WTC11 (cell line): ENCODE results near the gene CHL1. TPM values are rescaled to one million over a fixed set of nuclear protein-coding genes. Genes with fewer than 3 reads are reported as not detected.

ENCODE experiments used
- ATAC-seq: fragments of 200-7000 bp; cut with Tn5 transposase; 2 replicates; pipeline ENCODE4 v1.10.0; 2021; ENCODE audit warnings: mild to moderate bottlenecking, moderate library complexity
- CTCF ChIA-PET: fragments of 300-600 bp; sonication (Branson Sonifier 250); formaldehyde crosslinking; loops from one replicate; lab custom pipeline; 2021; ENCODE audit warnings: antibody characterized with exemption; lab: Charles Lee
- POLR2A ChIA-PET: fragments of 350-600 bp; sonication (Branson Sonifier 250); formaldehyde crosslinking; loops from one replicate; lab custom pipeline; 2021; ENCODE audit warnings: antibody characterized with exemption; lab: Charles Lee
- DNase-seq: peaks from one replicate; pipeline ENCODE4 v3.0.0; 2021; ENCODE audit warnings: low spot score
- H3K27ac Mint-ChIP-seq: 2 replicates; pipeline ENCODE4 v1.8.0; 2021; ENCODE audit warnings: mixed read lengths
- H3K27me3 Mint-ChIP-seq: 2 replicates; pipeline ENCODE4 v1.8.0; 2021; ENCODE audit warnings: low read depth, mild to moderate bottlenecking, moderate library complexity, mixed read lengths
- H3K36me3 Mint-ChIP-seq: 2 replicates; pipeline ENCODE4 v1.8.0; 2021; ENCODE audit warnings: mixed read lengths
- H3K4me1 Mint-ChIP-seq: 2 replicates; pipeline ENCODE4 v1.8.0; 2022; ENCODE audit warnings: mixed read lengths
- H3K4me3 Mint-ChIP-seq: 2 replicates; pipeline ENCODE4 v1.8.0; 2021; ENCODE audit warnings: mild to moderate bottlenecking, moderate library complexity, mixed read lengths
- H3K9me3 Mint-ChIP-seq: 2 replicates; pipeline ENCODE4 v1.8.0; 2021; ENCODE audit warnings: mixed read lengths
- ARID4B ChIP-seq: sonication (generic); formaldehyde crosslinking; IDR thresholded peaks from 2 replicates; pipeline ENCODE4 v1.8.0; 2023; ENCODE audit warnings: missing genetic modification reagents, mild to moderate bottlenecking, borderline replicate concordance
- CDX4 ChIP-seq: fragments of 250-450 bp; sonication (Bioruptor Pico); IDR thresholded peaks from 2 replicates; pipeline ENCODE4 v1.9.0; 2021; ENCODE audit warnings: moderate library complexity, mild to moderate bottlenecking, inconsistent platforms, borderline replicate concordance
- E2F1 ChIP-seq: sonication (generic); formaldehyde crosslinking; IDR thresholded peaks from 2 replicates; pipeline ENCODE4 v1.8.0; 2022; ENCODE audit warnings: mild to moderate bottlenecking, missing genetic modification reagents
- E2F4 ChIP-seq: sonication (generic); formaldehyde crosslinking; IDR thresholded peaks from 2 replicates; pipeline ENCODE4 v1.8.1; 2022; ENCODE audit warnings: low read depth, mild to moderate bottlenecking, moderate library complexity, missing genetic modification reagents, borderline replicate concordance
- ERG ChIP-seq: fragments of 250-450 bp; sonication (Bioruptor Pico); IDR thresholded peaks from 2 replicates; pipeline ENCODE4 v1.8.0; 2021; ENCODE audit warnings: mild to moderate bottlenecking
- ETV6 ChIP-seq: sonication (generic); formaldehyde crosslinking; IDR thresholded peaks from 2 replicates; pipeline ENCODE4 v1.8.1; 2022; ENCODE audit warnings: mild to moderate bottlenecking, missing genetic modification reagents
- FOXP1 ChIP-seq: sonication (generic); formaldehyde crosslinking; IDR thresholded peaks from 2 replicates; pipeline ENCODE4 v1.8.0; 2022; ENCODE audit warnings: missing genetic modification reagents, mild to moderate bottlenecking, moderate library complexity, borderline replicate concordance
- IRF1 ChIP-seq: sonication (generic); formaldehyde crosslinking; IDR thresholded peaks from 2 replicates; pipeline ENCODE4 v1.8.0; 2023; ENCODE audit warnings: missing genetic modification reagents
- OVOL2 ChIP-seq: fragments of 250-450 bp; sonication (Bioruptor Pico); IDR thresholded peaks from 2 replicates; pipeline ENCODE4 v1.9.0; 2021; ENCODE audit warnings: mild to moderate bottlenecking, borderline replicate concordance
- PRRX2 ChIP-seq: fragments of 250-450 bp; sonication (Bioruptor Pico); IDR thresholded peaks from 2 replicates; pipeline ENCODE4 v1.8.0; 2021; ENCODE audit warnings: mild to moderate bottlenecking
- RELA ChIP-seq: sonication (generic); formaldehyde crosslinking; IDR thresholded peaks from 2 replicates; pipeline ENCODE4 v1.8.1; 2022; ENCODE audit warnings: missing genetic modification reagents, mild to moderate bottlenecking, borderline replicate concordance
- SMAD3 ChIP-seq: sonication (generic); formaldehyde crosslinking; IDR thresholded peaks from 2 replicates; pipeline ENCODE4 v1.8.0; 2022; ENCODE audit warnings: missing genetic modification reagents, mild to moderate bottlenecking, borderline replicate concordance
- SP1 ChIP-seq: sonication (generic); formaldehyde crosslinking; conservative IDR thresholded peaks from 2 replicates; pipeline ENCODE4 v1.8.1; 2022; ENCODE audit warnings: missing genetic modification reagents
- TP53 ChIP-seq: sonication (generic); formaldehyde crosslinking; IDR thresholded peaks from 2 replicates; pipeline ENCODE4 v1.8.1; 2023; ENCODE audit warnings: mild to moderate bottlenecking, missing genetic modification reagents
- USF1 ChIP-seq: sonication (generic); formaldehyde crosslinking; IDR thresholded peaks from 2 replicates; pipeline ENCODE4 v1.8.0; 2022; ENCODE audit warnings: mild to moderate bottlenecking, missing genetic modification reagents
- USF2 ChIP-seq: sonication (generic); formaldehyde crosslinking; IDR thresholded peaks from 2 replicates; pipeline ENCODE4 v1.8.1; 2023; ENCODE audit warnings: mild to moderate bottlenecking, missing genetic modification reagents, moderate library complexity
- ZMAT4 ChIP-seq: fragments of 250-450 bp; sonication (Bioruptor Pico); IDR thresholded peaks from 2 replicates; pipeline ENCODE4 v1.9.0; 2021; ENCODE audit warnings: mild to moderate bottlenecking
- total RNA-seq: library from RNA; stranded (reverse); gene quantifications from 3 replicates; pipeline ENCODE4 v1.2.3, GENCODE V29; 2021

CHL1 gene
- total RNA-seq, 1 experiment from 2014 or later, result not detected

- H3K36me3 Mint-ChIP-seq, result peaks cover 70% of the 10 kb centered on the region
- H3K9me3 Mint-ChIP-seq, result peaks cover 85% of the 10 kb centered on the region
- CTCF ChIA-PET, result no interaction called here
- ATAC-seq (no peak), DNase-seq (no peak)
- POLR2A ChIA-PET, result no interaction called here
- H3K27ac Mint-ChIP-seq, result no peak overlapping the region
- TF ChIP-seq USF1 (CRISPR knock-in tag), result no peak
- no peaks in the 10 kb centered on the region for H3K4me1 Mint-ChIP-seq
- peaks cover 3% of the 10 kb centered on the region; the same call in 1 of the 2 replicates for H3K27me3 Mint-ChIP-seq
- no peak overlapping the region for H3K4me3 Mint-ChIP-seq
Measured at GRCh38 chr3:280681-281080, 84.1 kb downstream of the CHL1 start.

GRCh38 chr3:284322-284721 lies 87.8 kb downstream of the CHL1 start:
- H3K4me3 Mint-ChIP-seq, result no peak overlapping the region
- POLR2A ChIA-PET, result no interaction called here
- DNase-seq (no peak), ATAC-seq (no peak)
- CTCF ChIA-PET, result no interaction called here
- TF ChIP-seq ZMAT4, result no peak
- no peak for TF ChIP-seq SP1
- no peak for TF ChIP-seq USF2
- no peak for TF ChIP-seq SMAD3 (CRISPR knock-in tag)
- TF ChIP-seq IRF1 (CRISPR knock-in tag), result no peak
- TF ChIP-seq E2F4, result no peak
- no peak for TF ChIP-seq ETV6 (CRISPR knock-in tag)
- no peak for TF ChIP-seq CDX4
- TF ChIP-seq OVOL2 (CRISPR knock-in tag), result no peak
- H3K27ac Mint-ChIP-seq, result no peak overlapping the region
- H3K36me3 Mint-ChIP-seq, result peaks cover 64% of the 10 kb centered on the region
- H3K9me3 Mint-ChIP-seq, result peaks cover 90% of the 10 kb centered on the region
- H3K27me3 Mint-ChIP-seq, result peaks cover 3% of the 10 kb centered on the region; the same call in 1 of the 2 replicates
- no peaks in the 10 kb centered on the region for H3K4me1 Mint-ChIP-seq

GRCh38 chr3:288417-288816 lies 91.9 kb downstream of the CHL1 start:
- POLR2A ChIA-PET, result no interaction called here
- no peak for ATAC-seq
- H3K4me3 Mint-ChIP-seq, result no peak overlapping the region
- TF ChIP-seq FOXP1 (no peak), ERG (CRISPR knock-in tag) (no peak), RELA (CRISPR knock-in tag) (no peak), USF2 (no peak), E2F1 (CRISPR knock-in tag) (no peak), ARID4B (no peak), TP53 (CRISPR knock-in tag) (no peak), PRRX2 (CRISPR knock-in tag) (no peak)
- TF ChIP-seq, all 79 proteins: peak for 0
- CTCF ChIA-PET, result no interaction called here
- DNase-seq, result no peak
- H3K36me3 Mint-ChIP-seq, result peaks cover 49% of the 10 kb centered on the region
- H3K9me3 Mint-ChIP-seq, result peaks cover 84% of the 10 kb centered on the region
- H3K27ac Mint-ChIP-seq, result no peak overlapping the region
- no peaks in the 10 kb centered on the region; the same call in 1 of the 2 replicates for H3K27me3 Mint-ChIP-seq
- H3K4me1 Mint-ChIP-seq, result no peaks in the 10 kb centered on the region
